K562 treated with DMSO at 1 percent for 24 hours (cell line): Measurements from ENCODE around the gene SIAH1. TPM values are rescaled to one million over a fixed set of nuclear protein-coding genes. Genes with fewer than 3 reads are reported as not detected.

Experiments used
- total RNA-seq: library from RNA; unstranded; fragments of 300-600 nt; gene quantifications from 2 replicates; pipeline ENCODE4 v1.2.3, GENCODE V29; 2022; ENCODE audit warnings: low read depth; ENCODE audit not compliant: insufficient read depth

Gene SIAH1, protein sequence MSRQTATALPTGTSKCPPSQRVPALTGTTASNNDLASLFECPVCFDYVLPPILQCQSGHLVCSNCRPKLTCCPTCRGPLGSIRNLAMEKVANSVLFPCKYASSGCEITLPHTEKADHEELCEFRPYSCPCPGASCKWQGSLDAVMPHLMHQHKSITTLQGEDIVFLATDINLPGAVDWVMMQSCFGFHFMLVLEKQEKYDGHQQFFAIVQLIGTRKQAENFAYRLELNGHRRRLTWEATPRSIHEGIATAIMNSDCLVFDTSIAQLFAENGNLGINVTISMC
- total RNA-seq: 11.0 and 13.5 TPM in 2 replicates

GRCh38 chr16:48385253-48386150 lies at the start of gene SIAH1:
SIAH1 (minus strand) TSS chr16:48385413; CDS start chr16:48362428, 22,985 bp downstream.

Other genes with a start within 250 kb of the SIAH1 start
- gene ABCC12, start 229.4 kb downstream of the SIAH1 start, total RNA-seq: not detected in 2 replicates
- 17.2 and 19.4 TPM in 2 replicates for gene LONP2, start 141.1 kb downstream of the SIAH1 start, total RNA-seq
- 0.79 and 1.00 TPM in 2 replicates for gene ABCC11, start 137.9 kb downstream of the SIAH1 start, total RNA-seq
- 9.4 and 10.0 TPM in 2 replicates for gene N4BP1, start 224.8 kb upstream of the SIAH1 start, total RNA-seq